ENCODE results near the gene LRP1-AS.

Gene LRP1-AS

GRCh38 chr12:57162553-57163125 lies 15.2 kb upstream of the LRP1-AS start:
- Histone ChIP-seq H3K4me1 (ENCODE audit: control insufficient read depth in 2 of 2, insufficient read depth in 2 of 2, low read length in 2 of 2) (no peaks in the 10 kb centered on the region), H3K36me3 (ENCODE audit: control insufficient read depth in 2 of 2, insufficient read depth in 2 of 2, low read length in 2 of 2) (peaks cover 62 to 71% of the 10 kb centered on the region in 2 donors), H3K4me3 (ENCODE audit: low read length in 2 of 2) (no peak overlapping the region), H3K9me3 (ENCODE audit: control insufficient read depth in 2 of 2, low read length in 2 of 2) (no peaks in the 10 kb centered on the region), H3K9ac (ENCODE audit: low read depth in 1 of 2, low read length in 2 of 2) (no peak overlapping the region), H3K27ac (ENCODE audit: low read depth in 2 of 2, low read length in 2 of 2) (no peak overlapping the region), H3K27me3 (ENCODE audit: control insufficient read depth in 2 of 2, insufficient read depth in 2 of 2, low read length in 2 of 2) (no peaks in the 10 kb centered on the region)

- no peak overlapping the region for H3K27ac ChIP-seq (ENCODE audit: low read depth in 2 of 2, low read length in 2 of 2)
- no peaks in the 10 kb centered on the region for H3K9me3 ChIP-seq (ENCODE audit: control insufficient read depth in 2 of 2, low read length in 2 of 2)
- no peaks in the 10 kb centered on the region for H3K27me3 ChIP-seq (ENCODE audit: control insufficient read depth in 2 of 2, insufficient read depth in 2 of 2, low read length in 2 of 2)
- H3K36me3 ChIP-seq (ENCODE audit: control insufficient read depth in 2 of 2, insufficient read depth in 2 of 2, low read length in 2 of 2) = peaks cover 57 to 70% of the 10 kb centered on the region in 2 donors
- H3K9ac ChIP-seq (ENCODE audit: low read depth in 1 of 2, low read length in 2 of 2) = no peak overlapping the region
- H3K4me1 ChIP-seq (ENCODE audit: control insufficient read depth in 2 of 2, insufficient read depth in 2 of 2, low read length in 2 of 2) = no peaks in the 10 kb centered on the region
- no peak overlapping the region for H3K4me3 ChIP-seq (ENCODE audit: low read length in 2 of 2)
Measured at GRCh38 chr12:57161491-57161890, 14.1 kb upstream of the LRP1-AS start.

GRCh38 chr12:57160741-57161140 lies 13.3 kb upstream of the LRP1-AS start:
- Histone ChIP-seq H3K4me3 (ENCODE audit: low read length in 2 of 2) (no peak overlapping the region), H3K9me3 (ENCODE audit: control insufficient read depth in 2 of 2, low read length in 2 of 2) (no peaks in the 10 kb centered on the region), H3K4me1 (ENCODE audit: control insufficient read depth in 2 of 2, insufficient read depth in 2 of 2, low read length in 2 of 2) (no peaks in the 10 kb centered on the region), H3K27me3 (ENCODE audit: control insufficient read depth in 2 of 2, insufficient read depth in 2 of 2, low read length in 2 of 2) (no peaks in the 10 kb centered on the region), H3K27ac (ENCODE audit: low read depth in 2 of 2, low read length in 2 of 2) (no peak overlapping the region), H3K9ac (ENCODE audit: low read depth in 1 of 2, low read length in 2 of 2) (no peak overlapping the region), H3K36me3 (ENCODE audit: control insufficient read depth in 2 of 2, insufficient read depth in 2 of 2, low read length in 2 of 2) (peaks cover 64 to 71% of the 10 kb centered on the region in 2 donors)

GRCh38 chr12:57160040-57160439 lies 12.6 kb upstream of the LRP1-AS start:
- Histone ChIP-seq H3K4me3 (ENCODE audit: low read length in 2 of 2) (no peak overlapping the region), H3K9ac (ENCODE audit: low read depth in 1 of 2, low read length in 2 of 2) (no peak overlapping the region), H3K27me3 (ENCODE audit: control insufficient read depth in 2 of 2, insufficient read depth in 2 of 2, low read length in 2 of 2) (no peaks in the 10 kb centered on the region), H3K4me1 (ENCODE audit: control insufficient read depth in 2 of 2, insufficient read depth in 2 of 2, low read length in 2 of 2) (no peaks in the 10 kb centered on the region), H3K27ac (ENCODE audit: low read depth in 2 of 2, low read length in 2 of 2) (no peak overlapping the region), H3K36me3 (ENCODE audit: control insufficient read depth in 2 of 2, insufficient read depth in 2 of 2, low read length in 2 of 2) (peaks cover 71 to 73% of the 10 kb centered on the region in 2 donors), H3K9me3 (ENCODE audit: control insufficient read depth in 2 of 2, low read length in 2 of 2) (no peaks in the 10 kb centered on the region)

- Histone ChIP-seq H3K9ac (ENCODE audit: low read depth in 1 of 2, low read length in 2 of 2) (no peak overlapping the region), H3K36me3 (ENCODE audit: control insufficient read depth in 2 of 2, insufficient read depth in 2 of 2, low read length in 2 of 2) (peaks cover 73 to 74% of the 10 kb centered on the region in 2 donors), H3K27ac (ENCODE audit: low read depth in 2 of 2, low read length in 2 of 2) (no peak overlapping the region), H3K9me3 (ENCODE audit: control insufficient read depth in 2 of 2, low read length in 2 of 2) (no peaks in the 10 kb centered on the region), H3K4me3 (ENCODE audit: low read length in 2 of 2) (no peak overlapping the region), H3K27me3 (ENCODE audit: control insufficient read depth in 2 of 2, insufficient read depth in 2 of 2, low read length in 2 of 2) (no peaks in the 10 kb centered on the region), H3K4me1 (ENCODE audit: control insufficient read depth in 2 of 2, insufficient read depth in 2 of 2, low read length in 2 of 2) (no peaks in the 10 kb centered on the region)
Measured at GRCh38 chr12:57159311-57159710, 11.9 kb upstream of the LRP1-AS start.

GRCh38 chr12:57158665-57159064 lies 11.2 kb upstream of the LRP1-AS start:
- Histone ChIP-seq H3K36me3 (ENCODE audit: control insufficient read depth in 2 of 2, insufficient read depth in 2 of 2, low read length in 2 of 2) (peaks cover 79% of the 10 kb centered on the region in 2 donors), H3K9ac (ENCODE audit: low read depth in 1 of 2, low read length in 2 of 2) (no peak overlapping the region), H3K27ac (ENCODE audit: low read depth in 2 of 2, low read length in 2 of 2) (peak overlapping the region in 1 of 2 donors; percentile 4), H3K4me3 (ENCODE audit: low read length in 2 of 2) (no peak overlapping the region), H3K4me1 (ENCODE audit: control insufficient read depth in 2 of 2, insufficient read depth in 2 of 2, low read length in 2 of 2) (no peaks in the 10 kb centered on the region), H3K27me3 (ENCODE audit: control insufficient read depth in 2 of 2, insufficient read depth in 2 of 2, low read length in 2 of 2) (no peaks in the 10 kb centered on the region), H3K9me3 (ENCODE audit: control insufficient read depth in 2 of 2, low read length in 2 of 2) (no peaks in the 10 kb centered on the region)

GRCh38 chr12:57158186-57158585 lies 10.8 kb upstream of the LRP1-AS start:
- Histone ChIP-seq H3K27ac (ENCODE audit: low read depth in 2 of 2, low read length in 2 of 2) (no peak overlapping the region), H3K9ac (ENCODE audit: low read depth in 1 of 2, low read length in 2 of 2) (no peak overlapping the region), H3K9me3 (ENCODE audit: control insufficient read depth in 2 of 2, low read length in 2 of 2) (no peaks in the 10 kb centered on the region), H3K36me3 (ENCODE audit: control insufficient read depth in 2 of 2, insufficient read depth in 2 of 2, low read length in 2 of 2) (peaks cover 79% of the 10 kb centered on the region in 2 donors), H3K4me3 (ENCODE audit: low read length in 2 of 2) (no peak overlapping the region), H3K4me1 (ENCODE audit: control insufficient read depth in 2 of 2, insufficient read depth in 2 of 2, low read length in 2 of 2) (no peaks in the 10 kb centered on the region), H3K27me3 (ENCODE audit: control insufficient read depth in 2 of 2, insufficient read depth in 2 of 2, low read length in 2 of 2) (no peaks in the 10 kb centered on the region)

GRCh38 chr12:57157588-57158173 lies 10.3 kb upstream of the LRP1-AS start:
- Histone ChIP-seq H3K27ac (ENCODE audit: low read depth in 2 of 2, low read length in 2 of 2) (no peak overlapping the region), H3K9me3 (ENCODE audit: control insufficient read depth in 2 of 2, low read length in 2 of 2) (no peaks in the 10 kb centered on the region), H3K4me3 (ENCODE audit: low read length in 2 of 2) (no peak overlapping the region), H3K4me1 (ENCODE audit: control insufficient read depth in 2 of 2, insufficient read depth in 2 of 2, low read length in 2 of 2) (peaks cover 0 to 4% of the 10 kb centered on the region in 2 donors), H3K9ac (ENCODE audit: low read depth in 1 of 2, low read length in 2 of 2) (no peak overlapping the region), H3K36me3 (ENCODE audit: control insufficient read depth in 2 of 2, insufficient read depth in 2 of 2, low read length in 2 of 2) (peaks cover 74 to 76% of the 10 kb centered on the region in 2 donors), H3K27me3 (ENCODE audit: control insufficient read depth in 2 of 2, insufficient read depth in 2 of 2, low read length in 2 of 2) (no peaks in the 10 kb centered on the region)

- Histone ChIP-seq H3K36me3 (ENCODE audit: control insufficient read depth in 2 of 2, insufficient read depth in 2 of 2, low read length in 2 of 2) (peaks cover 66 to 67% of the 10 kb centered on the region in 2 donors), H3K9ac (ENCODE audit: low read depth in 1 of 2, low read length in 2 of 2) (no peak overlapping the region)
Measured at GRCh38 chr12:57156701-57157403, 9.4 kb upstream of the LRP1-AS start.

GRCh38 chr12:57154804-57155434 lies 7.5 kb upstream of the LRP1-AS start:
- H3K4me1 ChIP-seq (ENCODE audit: control insufficient read depth in 2 of 2, insufficient read depth in 2 of 2, low read length in 2 of 2) = peaks cover 20 to 26% of the 10 kb centered on the region in 2 donors
- H3K4me3 ChIP-seq (ENCODE audit: low read length in 2 of 2) = no peak overlapping the region
- H3K36me3 ChIP-seq (ENCODE audit: control insufficient read depth in 2 of 2, insufficient read depth in 2 of 2, low read length in 2 of 2) = peaks cover 52 to 62% of the 10 kb centered on the region in 2 donors
- no peaks in the 10 kb centered on the region for H3K27me3 ChIP-seq (ENCODE audit: control insufficient read depth in 2 of 2, insufficient read depth in 2 of 2, low read length in 2 of 2)
- no peak overlapping the region for H3K9ac ChIP-seq (ENCODE audit: low read depth in 1 of 2, low read length in 2 of 2)
- no peak overlapping the region for H3K27ac ChIP-seq (ENCODE audit: low read depth in 2 of 2, low read length in 2 of 2)
- H3K9me3 ChIP-seq (ENCODE audit: control insufficient read depth in 2 of 2, low read length in 2 of 2) = no peaks in the 10 kb centered on the region

More at GRCh38 chr12:57156701-57157403, 9.4 kb upstream of the LRP1-AS start:
- Histone ChIP-seq H3K27me3 (ENCODE audit: control insufficient read depth in 2 of 2, insufficient read depth in 2 of 2, low read length in 2 of 2) (no peaks in the 10 kb centered on the region), H3K27ac (ENCODE audit: low read depth in 2 of 2, low read length in 2 of 2) (no peak overlapping the region), H3K4me3 (ENCODE audit: low read length in 2 of 2) (no peak overlapping the region), H3K4me1 (ENCODE audit: control insufficient read depth in 2 of 2, insufficient read depth in 2 of 2, low read length in 2 of 2) (peaks cover 6 to 12% of the 10 kb centered on the region in 2 donors), H3K9me3 (ENCODE audit: control insufficient read depth in 2 of 2, low read length in 2 of 2) (no peaks in the 10 kb centered on the region)

Measured in mucosa of rectum (tissue), 2 donors.